Iris pigment epithelial cell (primary cell): ENCODE results near the gene IKBIP.
"Not testable (repeated sequence)": the region's sequence is repeated elsewhere in the genome, so short reads cannot be mapped to it uniquely, and the experiment has no call there.

Experiments used
- DNase-seq: peaks from one replicate; pipeline ENCODE4 v3.0.0-alpha.2; 2011; ENCODE audit warnings: low read depth

The IKBIP gene

DNA sequence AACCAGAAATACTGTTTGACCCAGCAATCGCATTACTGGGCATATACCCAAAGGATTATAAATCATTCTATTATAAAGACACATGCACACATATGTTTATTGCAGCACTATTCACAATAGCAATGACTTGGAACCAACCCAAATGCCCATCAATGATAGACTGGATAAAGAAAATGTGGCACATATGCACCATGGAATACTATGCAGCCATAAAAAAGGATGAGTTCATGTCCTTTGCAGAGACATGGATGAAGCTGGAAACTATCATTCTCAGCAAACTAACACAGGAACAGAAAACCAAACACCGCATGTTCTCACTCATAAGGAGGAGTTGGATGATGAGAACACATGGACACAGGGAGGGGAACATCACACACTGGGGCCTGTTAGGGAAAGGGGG lies 67.8 kb downstream of the IKBIP start:
- not testable (repeated sequence) for DNase-seq

DNA sequence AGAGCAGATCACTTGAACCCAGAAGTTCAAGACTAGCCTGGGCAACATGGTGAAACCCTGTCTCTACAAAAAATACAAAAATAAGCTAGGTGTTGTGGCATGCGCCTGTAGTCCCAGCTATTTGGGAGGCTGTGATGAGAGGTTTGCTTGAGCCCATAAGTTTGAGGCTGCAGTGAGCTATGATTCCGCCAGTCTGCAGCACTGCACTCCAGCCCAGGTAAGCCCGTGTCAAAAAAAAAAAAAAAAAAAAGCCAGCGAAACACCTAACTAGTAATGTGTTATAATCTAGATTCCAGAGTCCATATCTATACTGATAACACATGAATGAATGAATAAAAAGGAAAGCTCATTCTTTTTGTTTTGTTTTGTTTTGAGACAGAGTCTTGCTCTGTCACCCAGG lies 69.6 kb downstream of the IKBIP start:
- DNase-seq, result no peak
